ENCODE data around the gene ADRA1B.

The ADRA1B gene

DNA sequence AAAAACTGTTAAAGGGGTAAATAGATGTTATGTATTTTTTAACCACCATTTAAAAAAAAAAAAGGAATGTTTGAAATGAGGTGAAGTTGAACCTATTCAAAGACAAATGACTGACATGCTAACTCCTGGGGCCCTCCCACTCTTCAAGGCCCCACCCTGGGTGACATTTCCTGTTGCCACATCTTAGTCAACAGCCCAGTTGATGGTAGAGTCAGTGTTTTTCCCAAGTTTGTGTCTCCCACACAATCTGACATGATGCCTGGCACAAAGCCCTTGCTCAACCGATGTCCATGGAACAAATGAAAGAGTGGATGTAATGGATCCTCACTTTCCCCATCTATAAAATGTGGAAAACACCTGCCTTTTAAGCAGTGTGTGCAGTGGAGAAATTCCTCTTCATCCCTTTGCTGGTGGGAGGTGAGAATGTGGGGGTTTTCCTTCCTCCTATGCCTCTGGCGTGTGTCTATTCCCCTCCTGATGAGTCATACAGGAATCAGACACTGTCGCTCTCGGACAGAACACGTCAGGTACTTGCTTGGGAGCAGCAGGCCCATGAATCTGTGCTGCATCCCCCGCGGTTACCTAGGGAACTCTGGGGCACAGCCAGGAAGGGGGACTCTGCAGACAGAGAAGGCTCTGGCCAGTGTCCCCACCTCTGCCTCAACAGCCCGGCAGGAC is 13.7 kb upstream of the ADRA1B start:
- no peak for DNase-seq

- no peak for DNase-seq
These were observed 13.2 kb upstream of the ADRA1B start for GRCh38 chr5:159903131-159903530.

DNA sequence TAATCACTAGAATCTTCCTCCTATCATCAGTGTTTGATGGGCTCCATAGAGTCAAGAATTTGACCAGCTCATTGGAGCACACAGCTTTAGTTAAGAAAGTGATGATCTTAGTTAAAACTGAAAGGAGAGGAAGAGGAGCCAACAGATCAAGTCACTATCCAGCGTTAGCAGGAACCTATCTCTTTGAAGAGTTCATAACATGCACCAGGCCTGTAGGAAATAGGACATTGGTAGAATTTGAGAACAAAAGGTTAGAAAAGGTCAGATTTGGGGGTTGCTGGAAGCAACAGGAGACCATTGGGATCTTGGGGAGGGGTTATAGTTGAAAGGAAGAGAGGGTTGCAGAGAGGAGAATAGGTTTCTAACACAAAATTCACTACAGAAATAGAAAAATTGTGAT is 11.4 kb upstream of the ADRA1B start:
- no peak for DNase-seq

DNA sequence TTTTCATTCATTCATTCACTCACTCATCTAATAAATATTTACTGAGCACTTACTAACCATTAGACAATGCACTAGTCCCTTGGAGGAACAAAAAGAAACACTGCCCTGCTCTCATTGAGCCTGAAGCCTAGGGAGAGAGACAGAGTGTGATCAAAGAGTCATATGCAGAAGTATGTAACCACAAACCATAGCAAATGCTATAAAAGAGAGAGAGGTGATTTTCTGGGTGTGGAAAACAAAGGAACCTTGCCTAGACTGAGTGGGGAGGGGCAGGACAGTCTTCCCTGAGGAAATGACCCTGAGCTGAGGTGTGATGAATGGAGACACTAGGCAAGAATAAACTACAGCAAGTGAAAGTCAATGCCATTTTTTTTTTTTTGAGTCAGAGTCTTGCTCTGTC is 10.8 kb upstream of the ADRA1B start:
- DNase-seq: no peak

DNA sequence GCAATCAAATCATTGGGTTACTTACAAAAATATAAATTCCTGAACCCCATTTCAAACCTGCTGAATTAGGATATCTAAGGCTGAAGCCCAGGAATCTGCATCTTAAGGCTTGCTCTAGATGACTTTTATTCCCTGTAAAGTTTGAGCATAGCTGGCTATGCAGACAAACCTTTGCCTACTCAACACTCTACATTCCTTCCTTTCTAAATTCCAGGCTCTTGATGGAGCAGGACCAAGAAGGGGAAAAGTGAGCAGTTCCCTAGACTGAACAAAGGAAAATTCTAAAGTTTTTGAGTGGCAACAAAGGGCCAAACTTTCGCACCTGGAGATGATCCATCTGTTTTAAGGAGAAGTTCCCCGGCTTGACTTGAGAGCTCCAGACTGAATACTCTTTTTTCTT is 9.8 kb upstream of the ADRA1B start:
- no peak for DNase-seq

DNA sequence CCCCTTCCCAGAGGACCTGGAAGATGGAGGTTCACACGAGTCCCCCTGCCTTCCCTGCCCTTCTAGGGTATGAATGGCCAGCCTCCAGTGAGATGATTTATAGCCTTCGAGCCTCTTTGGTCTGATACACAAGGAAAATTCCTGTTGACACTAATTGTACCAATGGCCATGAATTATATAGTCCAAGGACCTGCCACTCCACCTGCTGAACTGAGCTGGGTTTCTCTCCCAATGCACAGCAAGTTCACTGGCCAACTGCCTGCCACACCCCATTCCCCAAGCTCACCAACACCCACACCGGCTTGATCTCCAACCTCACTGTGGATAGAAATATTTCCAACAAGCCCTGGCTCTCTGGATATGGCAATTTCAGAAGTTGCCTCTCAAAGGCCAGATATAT is 9.3 kb upstream of the ADRA1B start:
- DNase-seq: no peak

- no peak for DNase-seq
These were observed 8.3 kb upstream of the ADRA1B start for GRCh38 chr5:159907689-159908590.

DNA sequence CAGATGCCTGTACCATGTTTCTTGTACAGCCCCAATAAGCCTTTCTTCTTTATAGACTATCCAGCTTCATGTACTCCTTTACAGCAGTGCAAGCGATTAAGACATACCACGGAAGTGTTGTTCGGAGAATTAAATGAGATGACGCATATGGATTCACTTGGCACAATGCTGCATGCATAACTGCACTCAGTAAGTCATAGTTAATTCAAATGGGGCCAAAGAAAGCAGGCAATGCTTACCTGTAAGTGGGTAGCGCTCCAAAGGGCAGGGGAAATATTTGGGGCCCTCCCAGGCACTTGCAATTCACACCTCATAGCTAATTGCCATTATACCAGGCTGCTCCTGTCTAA is 7.7 kb upstream of the ADRA1B start:
- DNase-seq: no peak

DNA sequence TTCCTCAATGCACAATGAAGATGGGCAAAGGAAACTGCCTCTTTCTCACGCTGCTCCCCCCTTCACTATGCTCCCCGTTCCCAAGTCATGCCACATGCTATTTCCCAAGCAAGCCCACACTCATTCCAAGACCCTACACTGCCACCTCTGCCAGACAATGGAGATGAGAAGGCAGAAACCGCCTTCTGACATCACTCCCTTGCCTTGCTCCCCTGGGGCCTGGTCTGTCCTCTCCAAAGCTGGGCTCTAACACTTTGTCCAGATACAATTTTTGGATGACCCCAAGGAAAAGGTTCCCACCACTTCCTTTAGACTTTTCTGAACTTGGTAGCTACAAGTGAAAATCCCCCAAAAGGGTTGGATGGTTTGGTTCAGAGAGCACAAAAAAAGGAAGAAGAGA is 7.2 kb upstream of the ADRA1B start:
- DNase-seq: no peak

- no peak for DNase-seq
These were observed 6.0 kb upstream of the ADRA1B start for GRCh38 chr5:159910207-159910842.

- no peak for DNase-seq
These were observed 5.4 kb upstream of the ADRA1B start for GRCh38 chr5:159910843-159911229.

- no peak for DNase-seq
These were observed 4.9 kb upstream of the ADRA1B start for GRCh38 chr5:159911349-159911748.

DNA sequence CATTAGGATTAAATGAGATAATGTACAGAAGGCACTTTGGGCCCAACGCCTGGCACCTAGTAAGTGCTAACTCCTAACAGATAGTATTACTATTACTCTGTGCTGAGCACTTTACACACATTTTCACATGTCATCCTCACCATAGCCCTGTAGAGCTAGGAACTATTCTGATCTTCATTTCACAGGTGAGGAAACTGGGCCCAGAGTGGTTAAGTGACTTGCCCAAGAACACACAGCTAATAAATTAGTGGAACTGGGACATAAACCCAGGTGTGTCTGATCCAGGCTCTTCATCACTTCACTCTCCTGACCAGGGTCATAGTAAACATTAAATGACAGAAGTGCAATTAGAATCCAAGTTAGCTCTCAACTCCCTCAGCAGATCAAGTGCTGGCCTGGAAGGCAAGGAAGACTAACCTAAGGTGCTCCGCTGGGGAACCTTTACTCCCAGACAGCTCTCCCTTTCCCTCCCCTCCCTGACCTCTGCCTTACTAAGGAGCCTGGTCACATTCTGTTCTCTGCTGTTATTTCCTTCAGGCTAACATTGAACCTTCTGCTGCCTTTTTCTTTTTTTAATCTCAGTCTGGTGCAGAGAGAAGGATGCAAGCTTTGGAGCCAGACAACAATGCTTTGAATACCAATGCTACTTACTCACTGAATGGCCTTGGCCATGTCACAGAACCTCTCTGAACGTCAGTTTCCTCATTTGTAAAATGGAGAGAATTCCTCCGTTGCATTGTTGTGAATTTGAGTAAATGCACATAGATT is 4.1 kb upstream of the ADRA1B start:
- no peak for DNase-seq

- DNase-seq: no peak
These were observed 3.2 kb upstream of the ADRA1B start for GRCh38 chr5:159913048-159913447.

DNA sequence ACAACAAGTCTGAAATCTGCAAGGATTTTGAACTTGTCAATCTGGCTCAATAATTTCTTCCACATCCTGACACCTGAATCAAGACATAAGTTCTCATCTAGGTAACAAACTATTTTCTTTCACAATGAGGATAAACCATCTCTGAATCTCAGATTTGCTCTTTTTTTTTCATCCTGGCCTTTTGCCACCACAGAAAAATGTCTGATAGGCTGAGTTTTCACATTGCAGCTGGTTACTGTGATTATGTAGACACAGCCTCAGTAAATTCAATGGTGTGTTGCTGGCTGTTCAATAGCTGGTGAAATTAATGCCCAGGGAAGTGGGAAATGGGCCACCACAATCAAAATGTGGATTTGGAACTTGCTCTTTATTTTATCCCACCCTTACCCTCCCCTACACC is 2.8 kb upstream of the ADRA1B start:
- DNase-seq: no peak

- no peak for DNase-seq
These were observed 819 bp downstream of the ADRA1B start for GRCh38 chr5:159916841-159917761.

GRCh38 chr5:159917994-159918393 is 1.7 kb downstream of the ADRA1B start:
- DNase-seq: no peak

DNA sequence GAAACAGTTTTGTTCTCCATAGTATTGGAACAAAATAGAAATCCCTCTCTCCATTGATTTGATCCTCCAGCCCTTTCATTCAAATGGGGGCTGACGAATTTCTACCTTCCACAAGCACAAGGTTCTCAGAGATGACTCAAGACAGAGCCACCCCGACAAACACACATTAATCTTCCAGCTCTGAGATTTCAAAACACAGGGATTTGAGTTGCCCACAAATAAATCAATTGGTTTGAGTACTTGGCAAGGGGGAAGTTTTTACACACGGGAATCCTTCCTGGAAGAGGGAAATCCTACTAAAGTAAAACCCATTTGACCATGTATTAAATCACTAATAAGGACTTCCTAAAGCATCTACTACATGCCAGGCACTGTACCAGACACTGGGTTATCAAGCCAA is 5.4 kb downstream of the ADRA1B start:
- DNase-seq: no peak

DNA sequence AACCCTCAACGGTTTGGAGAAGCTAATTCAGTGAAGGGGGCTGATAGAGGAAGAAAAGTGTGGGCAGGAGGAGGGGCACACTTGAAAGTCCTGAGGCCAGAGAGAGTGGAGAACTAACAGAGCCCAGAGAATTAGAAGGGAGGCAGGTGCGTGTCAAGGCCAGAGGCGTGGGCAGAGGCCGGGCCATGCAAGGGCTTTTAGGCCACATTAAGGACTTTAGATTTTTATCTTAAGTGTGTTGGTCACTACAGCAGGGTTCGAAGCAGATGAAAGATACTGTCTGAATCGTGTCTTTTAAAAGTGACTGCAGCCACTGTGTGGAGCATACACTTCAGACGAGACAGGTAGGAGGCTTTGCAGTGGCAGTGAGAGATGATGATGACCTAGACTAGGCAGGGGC is 6.7 kb downstream of the ADRA1B start:
- no peak for DNase-seq

GRCh38 chr5:159928122-159928909 is 12.0 kb downstream of the ADRA1B start:
- DNase-seq: no peak

DNA sequence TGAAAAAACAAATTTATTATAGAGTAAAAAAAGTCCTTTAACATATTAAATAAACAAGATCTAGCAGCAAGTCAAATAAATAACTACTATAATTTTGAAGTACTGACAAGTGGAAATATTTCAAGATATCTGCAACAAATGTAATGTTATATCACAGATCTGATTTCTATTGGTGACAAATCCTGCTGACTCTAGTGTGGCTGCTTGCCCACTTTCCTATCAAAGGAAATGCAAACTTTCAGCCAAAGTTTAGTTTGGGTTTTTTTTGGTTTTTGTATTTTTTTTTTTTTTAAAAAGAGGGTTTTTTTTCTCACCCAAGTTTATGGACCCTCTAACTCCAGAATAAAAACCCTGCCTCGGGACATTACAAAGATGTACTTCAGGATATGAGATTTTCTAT is 12.9 kb downstream of the ADRA1B start:
- no peak for DNase-seq
